Heart left ventricle (tissue), 16 donors: ENCODE results near the gene UVRAG. TPM values are rescaled to one million over a fixed set of nuclear protein-coding genes. Genes with fewer than 3 reads are reported as not detected.
A peak's percentile ranks its signal among the peaks of the same experiment; 100 is the strongest.

Experiments
- ATAC-seq, 4 donors: fragments of 200-7000 bp; cut with Tn5 transposase; one replicate each; pipeline ENCODE4 v1.9.1; 2020 to 2022; ENCODE audit warnings: moderate library complexity in 4 of 4, mild to moderate bottlenecking in 3 of 4, moderate number of reproducible peaks in 1 of 4
- DNase-seq, 5 donors: peaks; one replicate each; pipeline ENCODE4 v3.0.0-alpha.2; 2020
- H3K27ac ChIP-seq, 12 donors: fragments of 200-600 bp; sonication (generic) in 4 of 12; one replicate each; pipeline versions ENCODE4 v1.5.0 to v1.8.0; 2016 to 2022; ENCODE audit warnings: mild to moderate bottlenecking in 2 of 12
- H3K27me3 ChIP-seq, 9 donors: fragments of 200-600 bp; sonication (generic) in 2 of 9; one replicate each; pipeline versions ENCODE4 v1.5.1 to v1.8.0; 2016 to 2022; ENCODE audit warnings: mild to moderate bottlenecking in 3 of 9
- H3K36me3 ChIP-seq, 9 donors: fragments of 200-600 bp; sonication (generic) in 2 of 9; one replicate each; pipeline versions ENCODE4 v1.5.0 to v1.8.0; 2018 to 2022; ENCODE audit warnings: mild to moderate bottlenecking in 2 of 9
- H3K4me1 ChIP-seq, 12 donors: fragments of 200-600 bp; sonication (generic) in 4 of 12; one replicate each; pipeline versions ENCODE4 v1.5.0 to v1.8.0; 2016 to 2022; ENCODE audit warnings: mild to moderate bottlenecking in 3 of 12
- H3K4me3 ChIP-seq, 12 donors: fragments of 200-600 bp; sonication (generic) in 4 of 12; one replicate each; pipeline versions ENCODE4 v1.5.0 to v1.8.0; 2017 to 2022; ENCODE audit warnings: mild to moderate bottlenecking in 9 of 12, moderate library complexity in 4 of 12
- H3K9me3 ChIP-seq, 12 donors: fragments of 200-600 bp; sonication (generic) in 4 of 12; one replicate each; pipeline versions ENCODE4 v1.5.0 to v1.8.0; 2016 to 2022; ENCODE audit warnings: mild to moderate bottlenecking in 1 of 12
- POLR2A ChIP-seq, 2 donors: fragments of 450-650 bp; IDR thresholded peaks; one replicate each; pipeline ENCODE4 v1.6.1; 2017; ENCODE audit warnings: antibody characterized with exemption in 2 of 2, mild to moderate bottlenecking in 2 of 2, moderate library complexity in 2 of 2
- WGBS, 4 donors: extraction: QIAGEN DNeasy Blood & Tissue Kit in 2 of 4; methylation state at CpG; one replicate each; pipeline versions ENCODE4 v1.1.5 to v1.1.7; 2013 to 2018; 5-methylcytosine and 5-hydroxymethylcytosine counted together
- intact Hi-C, 10 donors: fragments of 100-400 bp; cut with DNase I; formaldehyde crosslinking; loops; one replicate each; pipeline versions ENCODE4 v1.11.1 to v1.14.2; 2022
- polyA plus RNA-seq, 2 donors: library from polyadenylated mRNA; stranded (reverse); fragments of 200-250 nt; gene quantifications; one replicate each; pipeline ENCODE4 v1.2.3, GENCODE V29; 2013
- total RNA-seq, 9 donors: library from RNA; depleted of rRNA in 2 of 9; stranded (reverse); fragments of >200 nt in 2 of 9; fragmentation: NEBNext Ultra II Directional in 3 of 9; extraction: Animal tissue kit (Norgen Biotek cat#: 25700) in 3 of 9; gene quantifications; one replicate each; pipeline versions ENCODE4 v1.1.0 to v1.2.4, GENCODE V29; 2016 to 2023
- TF ChIP-seq, protein P1 (sequence below), 12 donors: fragments of 200-600 bp; sonication (generic) in 4 of 12; IDR thresholded peaks; one replicate each; pipeline versions ENCODE4 v1.5.0 to v1.8.0; 2018 to 2022; ENCODE audit warnings: antibody characterized with exemption in 12 of 12, mild to moderate bottlenecking in 5 of 12
- donor health status: ischemic (EF 13 %, LVEDD 7.1; RV severe dilation, severe dysfunction).
- donor health status: healthy with polysubstance abuse.
- donor health status: DM: no; HTN: yes; CAD: no.
- donor health status: DM: no; HTN: no; CAD: no.
- donor health status: ischemic (EF 25% LVEDD 6.9; RV normal size, moderate dysfunction).
- donor health status: ischemic (EF 25% LVEDD 5.7; RV mildly dilated, moderate dysfunction).
- donor health status: healthy.
- donor health status: DM: yes; HTN: yes; CAD: no.
- donor health status: ischemic (EF 35%, LVEDD 5.7; RV mildly dilated, moderate dysfunction).
- donor health status: nonischemic (EF 11% LVEDD 7.7; RV severe dilation, severe dysfunction).
- donor health status: DM: yes; HTN: yes; CAD: no.
- donor health status: PGD.
- donor health status: ischemic (EF 29% LVEDD 5.4; RV normal size, mild dysfunction).
- donor health status: nonischemic (EF 23%, LVEDD 6.1; RV moderate dilation, normal function).

The UVRAG gene
- total and polyA plus RNA-seq, 11 donors = 4.5 to 22.6 (median 15.0) TPM

DNA sequence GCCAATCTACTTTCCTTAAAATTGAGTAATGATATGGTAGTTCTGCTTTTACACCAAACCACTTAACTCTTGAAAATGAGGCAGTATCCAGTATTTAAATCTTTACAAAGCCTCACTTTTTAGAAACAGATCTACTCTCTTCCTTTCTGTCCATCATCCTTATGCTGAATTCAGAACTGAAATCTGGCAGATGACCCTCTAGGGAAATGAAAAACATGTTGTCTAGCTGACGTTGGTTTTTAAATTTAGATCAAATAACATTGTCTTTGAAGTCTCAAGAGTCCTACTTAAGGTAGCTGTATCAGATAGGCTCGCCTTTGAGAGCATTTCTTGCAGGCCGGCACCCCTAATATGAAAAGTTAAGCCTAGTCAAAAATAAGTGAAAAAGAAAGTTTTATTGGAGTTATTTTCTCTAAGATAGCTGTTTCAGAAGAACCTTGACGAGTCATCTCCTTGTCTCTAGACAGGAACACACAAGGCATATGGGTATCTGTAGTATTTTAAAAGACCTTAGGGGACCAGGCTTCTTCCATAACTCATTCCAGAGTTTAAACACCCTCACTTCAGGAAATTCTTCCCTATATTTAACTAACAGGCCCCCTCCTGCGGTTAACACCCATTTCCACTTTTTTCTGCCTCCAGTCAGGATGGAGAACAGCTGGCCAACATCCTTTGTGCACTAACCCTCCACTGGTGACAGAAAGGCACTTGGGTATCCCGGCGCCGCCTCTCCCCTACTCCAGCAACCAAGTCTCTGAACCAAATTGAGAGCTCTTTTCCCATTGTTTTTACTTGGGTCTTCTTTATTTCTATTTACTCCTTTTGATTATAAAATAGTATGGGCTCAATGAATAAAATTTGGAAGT is 310.1 kb downstream of the UVRAG start:
- H3K27ac ChIP-seq = peak overlapping the region in 8 of 12 donors; percentile 6 to 73 (median 32)

DNA sequence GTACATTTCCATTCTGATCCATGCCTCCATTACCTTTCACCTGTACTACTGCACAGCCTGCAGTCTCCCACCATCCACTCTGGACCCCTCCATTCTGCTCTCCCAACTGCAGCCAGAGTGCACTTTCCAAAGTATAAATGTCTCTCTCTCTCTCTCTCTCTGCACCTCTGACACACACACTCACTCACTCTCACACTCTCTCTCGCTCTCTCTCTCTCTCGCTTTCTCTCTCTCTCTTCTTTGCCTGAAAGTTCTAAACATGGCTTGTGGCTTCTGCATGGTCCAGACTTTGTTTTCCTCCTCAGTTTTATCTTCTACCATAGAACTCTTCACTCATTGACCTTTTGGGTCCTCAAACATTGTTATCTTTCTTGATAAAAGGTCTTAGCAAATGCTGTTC is 314.7 kb downstream of the UVRAG start:
- Histone ChIP-seq H3K27ac (no peak overlapping the region), H3K36me3 (no peaks in the 10 kb centered on the region), H3K4me3 (no peak overlapping the region), H3K9me3 (no peaks in the 10 kb centered on the region), H3K27me3 (no peaks in the 10 kb centered on the region), H3K4me1 (peaks cover 10 to 61% (median 47%) of the 10 kb centered on the region in 12 donors)
- ATAC-seq (no peak), DNase-seq (no peak)
- no peak for TF ChIP-seq POLR2A (IDR thresholded peaks at IDR 0.05)
- TF ChIP-seq, protein P1, sequence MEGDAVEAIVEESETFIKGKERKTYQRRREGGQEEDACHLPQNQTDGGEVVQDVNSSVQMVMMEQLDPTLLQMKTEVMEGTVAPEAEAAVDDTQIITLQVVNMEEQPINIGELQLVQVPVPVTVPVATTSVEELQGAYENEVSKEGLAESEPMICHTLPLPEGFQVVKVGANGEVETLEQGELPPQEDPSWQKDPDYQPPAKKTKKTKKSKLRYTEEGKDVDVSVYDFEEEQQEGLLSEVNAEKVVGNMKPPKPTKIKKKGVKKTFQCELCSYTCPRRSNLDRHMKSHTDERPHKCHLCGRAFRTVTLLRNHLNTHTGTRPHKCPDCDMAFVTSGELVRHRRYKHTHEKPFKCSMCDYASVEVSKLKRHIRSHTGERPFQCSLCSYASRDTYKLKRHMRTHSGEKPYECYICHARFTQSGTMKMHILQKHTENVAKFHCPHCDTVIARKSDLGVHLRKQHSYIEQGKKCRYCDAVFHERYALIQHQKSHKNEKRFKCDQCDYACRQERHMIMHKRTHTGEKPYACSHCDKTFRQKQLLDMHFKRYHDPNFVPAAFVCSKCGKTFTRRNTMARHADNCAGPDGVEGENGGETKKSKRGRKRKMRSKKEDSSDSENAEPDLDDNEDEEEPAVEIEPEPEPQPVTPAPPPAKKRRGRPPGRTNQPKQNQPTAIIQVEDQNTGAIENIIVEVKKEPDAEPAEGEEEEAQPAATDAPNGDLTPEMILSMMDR (IDR thresholded peaks at IDR 0.05) = no peak
- WGBS, 4 donors = 95 to 99% (median 97%) methylated on average over 2 of the region's 2 CpGs
- intact Hi-C loops = loop anchor here in 1 of 10 donors (5.0 kb wide), 1 partner anchor 57 kb away; no protein-coding TSS in a partner anchor

More for the DNA sequence above, 310.1 kb downstream of the UVRAG start:
- Histone ChIP-seq H3K4me3 (no peak overlapping the region), H3K36me3 (no peaks in the 10 kb centered on the region), H3K27me3 (no peaks in the 10 kb centered on the region), H3K9me3 (no peaks in the 10 kb centered on the region), H3K4me1 (peaks cover 8 to 68% (median 48%) of the 10 kb centered on the region in 12 donors)
- 44 to 54% (median 46%) methylated on average over 8 of the region's 8 CpGs for WGBS, 4 donors
- DNase-seq (peak in 1 of 5 donors; percentile 41), ATAC-seq (peak in 1 of 4 donors; percentile 19)
- intact Hi-C loops = loop anchor here in 2 of 10 donors (5.0 kb wide), 2 partner anchors 43 to 208 kb away; no protein-coding TSS in a partner anchor
- TF ChIP-seq POLR2A (IDR thresholded peaks at IDR 0.05) = no peak
- TF ChIP-seq, protein P1 (IDR thresholded peaks at IDR 0.05) = no peak

DNA sequence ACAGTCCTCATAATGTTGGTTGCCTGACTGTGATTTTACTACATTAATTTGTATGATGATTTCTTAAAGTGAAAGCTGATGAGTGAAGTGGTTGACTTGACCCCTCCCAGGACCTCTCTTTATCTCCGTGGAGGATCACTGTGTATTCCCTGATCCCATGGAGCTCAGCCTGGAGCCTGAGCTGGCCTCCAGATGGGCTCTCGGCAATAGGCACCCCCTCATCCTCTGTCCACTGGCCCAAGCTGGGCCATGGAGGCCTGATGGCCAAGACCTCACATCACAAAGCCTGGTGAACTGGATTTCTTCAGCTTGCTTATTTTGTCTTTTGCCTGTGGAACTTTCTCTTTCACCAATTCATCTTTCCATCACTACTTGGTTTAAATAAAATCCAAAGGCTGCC is 316.1 kb downstream of the UVRAG start:
- DNase-seq (no peak), ATAC-seq (peak in 3 of 4 donors; percentile 47 to 59 (median 49))
- 24 to 45% (median 31%) methylated on average over 2 of the region's 2 CpGs for WGBS, 4 donors
- peaks cover 5 to 58% (median 44%) of the 10 kb centered on the region in 12 donors for H3K4me1 ChIP-seq
- intact Hi-C loops = loop anchor here in 1 of 10 donors (5.0 kb wide), 1 partner anchor 59 kb away; no protein-coding TSS in a partner anchor
- H3K27ac ChIP-seq = peak overlapping the region in 11 of 12 donors; percentile 32 to 76 (median 48)
- no peaks in the 10 kb centered on the region for H3K9me3 ChIP-seq
- H3K27me3 ChIP-seq = no peaks in the 10 kb centered on the region
- H3K4me3 ChIP-seq = peak overlapping the region in 1 of 12 donors; percentile 14
- TF ChIP-seq, protein P1 (IDR thresholded peaks at IDR 0.05) = no peak
- no peak for TF ChIP-seq POLR2A (IDR thresholded peaks at IDR 0.05)
- H3K36me3 ChIP-seq = no peaks in the 10 kb centered on the region
